Transverse colon (tissue), 4 donors: Measurements from ENCODE around the gene PTPN1. TPM values are rescaled to one million over a fixed set of nuclear protein-coding genes. Genes with fewer than 3 reads are reported as not detected.

Source experiments
- DNase-seq: peaks from one replicate; pipeline ENCODE4 v3.0.0-alpha.2; 2019
- H3K27ac ChIP-seq, 4 donors: fragments of 200-600 bp; sonication (generic); 2 replicates each; pipeline ENCODE4 v1.5.1; 2016 to 2018; ENCODE audit warnings: inconsistent platforms in 4 of 4
- H3K27me3 ChIP-seq: fragments of 200-600 bp; sonication (generic); 2 replicates; pipeline ENCODE4 v1.5.1; 2017; ENCODE audit warnings: inconsistent platforms
- H3K36me3 ChIP-seq, 4 donors: fragments of 200-600 bp; sonication (generic); 2 replicates each; pipeline ENCODE4 v1.5.1; 2017 to 2019; ENCODE audit warnings: inconsistent platforms in 4 of 4
- H3K4me1 ChIP-seq, 4 donors: fragments of 200-600 bp; sonication (generic); 2 replicates each; pipeline ENCODE4 v1.5.1; 2017 to 2020; ENCODE audit warnings: inconsistent platforms in 4 of 4
- H3K4me3 ChIP-seq, 4 donors: fragments of 200-600 bp; sonication (generic); 1 replicate in 1 of 4; 2 replicates in 3 of 4; pipeline versions ENCODE4 v1.5.1 to v1.6.1; 2017 to 2019; ENCODE audit warnings: inconsistent platforms in 4 of 4
- H3K9me3 ChIP-seq, 2 donors: fragments of 200-600 bp; sonication (generic); 2 replicates each; pipeline ENCODE4 v1.5.1; 2017 to 2019; ENCODE audit warnings: inconsistent platforms in 2 of 2
- EP300 ChIP-seq: sonication (generic); formaldehyde crosslinking; IDR thresholded peaks from one replicate; pipeline ENCODE4 v1.6.1; 2017; ENCODE audit warnings: antibody characterized with exemption, low read depth
- POLR2A ChIP-seq: fragments of 450-650 bp; IDR thresholded peaks from one replicate; pipeline ENCODE4 v1.6.1; 2016; ENCODE audit warnings: antibody characterized with exemption, mild to moderate bottlenecking, moderate library complexity
- POLR2AphosphoS5 ChIP-seq, 3 donors: sonication (generic); formaldehyde crosslinking; IDR thresholded peaks; one replicate each; pipeline ENCODE4 v1.6.1; 2016; ENCODE audit warnings: antibody characterized with exemption in 3 of 3
- WGBS, 2 donors: methylation state at CpG; one replicate each; pipeline ENCODE4 v1.1.5; 2018; ENCODE audit warnings: low coverage in 1 of 2; 5-methylcytosine and 5-hydroxymethylcytosine counted together
- in situ Hi-C, 4 donors: fragments of 200-750 bp; cut with MboI; loops; one replicate each; pipeline versions ENCODE4 v1.15.0 to v1.15.1; 2017; ENCODE audit warnings: low sequenced_read_pairs in 3 of 4, low pct_ligation_motif_present in 1 of 4, low pct_unique_long_range_greater_than_20kb in 1 of 4
- intact Hi-C: fragments of 100-400 bp; cut with DNase I; formaldehyde crosslinking; loops from one replicate; pipeline ENCODE4 v1.15.1; 2023; ENCODE audit warnings: low total_unique reads
- total RNA-seq, 4 donors: library from RNA; depleted of rRNA; stranded (reverse); fragments of >200 nt; gene quantifications; one replicate each; pipeline ENCODE4 v1.1.0, GENCODE V29; 2016
- TF ChIP-seq, protein P1 (sequence below), 5 experiments: fragments of 200-600 bp in 3 of 5; fragments of 450-650 bp in 2 of 5; sonication (generic) in 3 of 5; IDR thresholded peaks; 1 replicate in 2 of 5; 2 replicates in 3 of 5; pipeline ENCODE4 v1.5.1; 2016 to 2017; ENCODE audit warnings: antibody characterized with exemption in 5 of 5, inconsistent platforms in 3 of 5, mild to moderate bottlenecking in 2 of 5, moderate library complexity in 1 of 5

The PTPN1 gene
- total RNA-seq, 4 donors from 2014 or later = 19.3 to 34.8 (median 28.8) TPM

DNA sequence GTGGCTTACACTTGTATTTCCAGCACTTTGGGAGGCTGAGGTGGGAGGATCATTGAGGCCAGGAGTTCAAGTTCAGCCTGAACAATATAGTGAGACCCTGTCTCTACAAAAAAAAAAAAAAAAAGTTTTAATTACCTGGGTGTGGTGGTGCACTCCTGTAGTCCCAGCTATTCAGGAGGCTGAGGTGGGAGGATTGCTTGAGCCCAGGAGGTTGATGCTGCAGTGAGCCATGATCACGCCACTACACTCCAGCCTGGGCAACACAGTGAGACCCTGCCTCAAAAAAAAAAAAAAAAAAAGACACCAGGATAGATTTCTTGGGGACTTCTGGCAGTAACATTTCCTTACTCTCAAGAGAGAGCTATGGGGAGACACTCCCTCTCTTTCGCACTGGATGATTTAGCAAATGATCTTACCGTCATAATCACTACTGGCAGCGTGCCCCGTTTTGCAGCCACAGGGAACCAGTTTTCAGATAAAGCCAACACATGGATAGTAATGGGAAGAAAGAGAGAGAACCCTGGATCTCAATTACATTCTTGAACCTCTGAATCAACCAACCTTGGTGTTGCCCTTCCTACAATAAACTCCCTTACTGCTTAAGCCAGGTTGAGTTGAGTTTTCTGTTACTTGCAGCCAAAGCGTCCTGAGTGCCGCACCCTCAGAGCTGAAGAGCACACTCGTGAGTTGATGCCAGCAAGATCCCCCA is 18.1 kb upstream of the PTPN1 start:
- no peak overlapping the region for H3K27ac ChIP-seq
- intact Hi-C loops (no loop called here), in situ Hi-C loops (loop anchor here in 2 of 4 donors (25.0 kb wide), 1 partner anchor 245 kb away; the partner anchor contains the start of gene PARD6B (in 2 of the 2))
- TF ChIP-seq, protein P1, sequence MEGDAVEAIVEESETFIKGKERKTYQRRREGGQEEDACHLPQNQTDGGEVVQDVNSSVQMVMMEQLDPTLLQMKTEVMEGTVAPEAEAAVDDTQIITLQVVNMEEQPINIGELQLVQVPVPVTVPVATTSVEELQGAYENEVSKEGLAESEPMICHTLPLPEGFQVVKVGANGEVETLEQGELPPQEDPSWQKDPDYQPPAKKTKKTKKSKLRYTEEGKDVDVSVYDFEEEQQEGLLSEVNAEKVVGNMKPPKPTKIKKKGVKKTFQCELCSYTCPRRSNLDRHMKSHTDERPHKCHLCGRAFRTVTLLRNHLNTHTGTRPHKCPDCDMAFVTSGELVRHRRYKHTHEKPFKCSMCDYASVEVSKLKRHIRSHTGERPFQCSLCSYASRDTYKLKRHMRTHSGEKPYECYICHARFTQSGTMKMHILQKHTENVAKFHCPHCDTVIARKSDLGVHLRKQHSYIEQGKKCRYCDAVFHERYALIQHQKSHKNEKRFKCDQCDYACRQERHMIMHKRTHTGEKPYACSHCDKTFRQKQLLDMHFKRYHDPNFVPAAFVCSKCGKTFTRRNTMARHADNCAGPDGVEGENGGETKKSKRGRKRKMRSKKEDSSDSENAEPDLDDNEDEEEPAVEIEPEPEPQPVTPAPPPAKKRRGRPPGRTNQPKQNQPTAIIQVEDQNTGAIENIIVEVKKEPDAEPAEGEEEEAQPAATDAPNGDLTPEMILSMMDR (IDR thresholded peaks at IDR 0.05) = no peak
- TF ChIP-seq POLR2AphosphoS5 (IDR thresholded peaks at IDR 0.05) = peak in 1 of 3 donors; percentile 8
- H3K27me3 ChIP-seq = no peaks in the 10 kb centered on the region
- no peaks in the 10 kb centered on the region for H3K9me3 ChIP-seq
- H3K4me1 ChIP-seq = no peaks in the 10 kb centered on the region
- H3K36me3 ChIP-seq = no peaks in the 10 kb centered on the region
- 19 to 44% methylated on average over 6 to 8 of the region's 8 CpGs for WGBS, 2 donors
- DNase-seq = peak; percentile 79
- H3K4me3 ChIP-seq = no peak overlapping the region

DNA sequence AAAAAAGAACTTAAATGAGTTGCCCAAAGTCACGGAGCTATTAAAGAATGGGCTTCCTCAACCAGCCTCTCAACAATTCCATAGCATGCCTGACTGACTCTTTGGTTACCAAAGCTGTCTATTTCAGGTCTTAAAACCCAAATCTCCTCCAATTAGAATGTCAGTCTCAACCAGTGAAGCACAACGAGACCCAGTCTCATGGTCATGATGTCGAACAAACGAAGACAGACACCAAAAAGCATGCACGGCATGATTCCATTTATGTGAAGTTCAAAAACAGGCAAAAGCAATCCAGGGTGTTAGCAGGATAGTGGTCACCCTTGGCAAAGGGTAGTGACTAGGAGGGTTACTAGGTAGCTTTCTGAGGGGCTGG is 16.3 kb upstream of the PTPN1 start:
- Histone ChIP-seq H3K36me3 (no peaks in the 10 kb centered on the region), H3K9me3 (no peaks in the 10 kb centered on the region), H3K4me3 (no peak overlapping the region), H3K4me1 (no peaks in the 10 kb centered on the region), H3K27me3 (no peaks in the 10 kb centered on the region), H3K27ac (no peak overlapping the region)
- in situ Hi-C loops (loop anchor here in 2 of 4 donors (25.0 kb wide), 1 partner anchor 243 kb away; the partner anchor contains the start of gene PARD6B (in 2 of the 2)), intact Hi-C loops (no loop called here)
- WGBS, 2 donors = 65 to 84% methylated on average over 2 to 5 of the region's 5 CpGs
- TF ChIP-seq, protein P1 (IDR thresholded peaks at IDR 0.05) = no peak
- TF ChIP-seq POLR2AphosphoS5 (IDR thresholded peaks at IDR 0.05) = no peak
- TF ChIP-seq EP300 = no peak
- no peak for TF ChIP-seq POLR2A
- no peak for DNase-seq

DNA sequence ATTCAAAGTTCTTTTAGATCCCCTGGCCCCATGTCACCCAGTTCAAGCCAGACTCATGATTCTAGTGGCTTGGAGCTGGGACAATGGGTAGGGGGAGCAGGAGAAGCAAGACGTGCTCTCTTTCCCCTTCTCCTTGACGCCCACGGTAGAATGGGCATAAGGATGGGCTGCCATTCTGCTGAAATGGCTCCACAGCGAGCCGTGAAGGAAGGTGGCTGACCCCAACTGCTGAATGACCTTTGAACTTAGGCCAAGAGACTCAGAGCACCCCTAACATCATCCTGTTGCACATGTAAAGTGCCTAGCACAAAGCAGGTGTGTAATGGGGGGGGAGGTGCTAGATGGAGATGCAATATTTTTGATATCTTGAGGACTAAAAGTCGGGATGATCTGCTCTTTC is 15.8 kb upstream of the PTPN1 start:
- Histone ChIP-seq H3K27me3 (no peaks in the 10 kb centered on the region), H3K9me3 (no peaks in the 10 kb centered on the region), H3K4me3 (no peak overlapping the region), H3K27ac (no peak overlapping the region), H3K36me3 (no peaks in the 10 kb centered on the region), H3K4me1 (no peaks in the 10 kb centered on the region)
- TF ChIP-seq POLR2A = no peak
- TF ChIP-seq POLR2AphosphoS5 (IDR thresholded peaks at IDR 0.05) = no peak
- no peak for TF ChIP-seq EP300
- TF ChIP-seq, protein P1 (IDR thresholded peaks at IDR 0.05) = no peak
- intact Hi-C loops = no loop called here
- 56 to 88% methylated on average over 1 to 6 of the region's 6 CpGs for WGBS, 2 donors
- no peak for DNase-seq
- in situ Hi-C loops = loop anchor here in 2 of 4 donors (25.0 kb wide), 1 partner anchor 243 kb away; the partner anchor contains the start of gene PARD6B (in 2 of the 2)

DNA sequence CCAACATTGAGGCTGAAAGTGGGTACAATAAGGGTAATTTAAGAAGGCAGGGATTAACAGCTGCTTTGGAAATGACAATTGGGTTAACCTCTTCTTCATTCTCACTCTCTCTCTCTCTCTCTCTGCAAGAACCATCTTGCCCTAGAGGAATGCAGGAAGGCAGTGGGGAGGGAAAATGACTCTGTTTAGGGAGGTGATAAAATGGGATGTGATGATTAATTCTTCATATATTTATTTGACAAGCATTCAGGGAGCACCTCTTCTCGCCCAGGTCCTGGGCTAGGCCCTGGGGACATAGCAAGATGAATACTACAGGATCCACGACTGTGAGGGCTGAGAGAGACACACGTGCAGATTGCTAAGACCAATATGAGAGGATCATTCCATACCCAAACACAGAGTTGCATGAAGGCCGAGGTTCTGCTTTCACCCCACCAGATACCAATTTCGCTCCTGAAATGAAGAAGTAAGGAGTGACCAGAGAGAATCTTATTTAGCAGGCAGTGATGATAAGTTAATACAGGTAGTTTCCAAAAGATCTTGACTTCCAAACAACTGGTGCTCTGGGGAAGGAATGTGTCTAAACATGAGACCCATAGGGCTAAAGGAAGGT is 13.3 kb upstream of the PTPN1 start:
- no peak overlapping the region for H3K4me3 ChIP-seq
- WGBS, 2 donors = 76 to 92% methylated on average over 3 to 5 of the region's 5 CpGs
- no peaks in the 10 kb centered on the region for H3K36me3 ChIP-seq
- H3K4me1 ChIP-seq = no peaks in the 10 kb centered on the region
- TF ChIP-seq, protein P1 (IDR thresholded peaks at IDR 0.05) = no peak
- TF ChIP-seq POLR2A = no peak
- TF ChIP-seq EP300 = no peak
- TF ChIP-seq POLR2AphosphoS5 (IDR thresholded peaks at IDR 0.05) = no peak
- intact Hi-C loops (no loop called here), in situ Hi-C loops (loop anchor here in 2 of 4 donors (25.0 kb wide), 1 partner anchor 240 kb away; the partner anchor contains the start of gene PARD6B (in 2 of the 2))
- H3K9me3 ChIP-seq = no peaks in the 10 kb centered on the region
- H3K27me3 ChIP-seq = no peaks in the 10 kb centered on the region
- no peak overlapping the region for H3K27ac ChIP-seq
- DNase-seq = no peak
